ENCODE results near the gene KRTAP6-1. TPM values are rescaled to one million over a fixed set of nuclear protein-coding genes. Genes with fewer than 3 reads are reported as not detected.

The KRTAP6-1 gene
- total RNA-seq, 1 donor from 2014 or later: not detected

- intact Hi-C loops (cut with micrococcal nuclease): no loop called here
- ATAC-seq (ENCODE audit: low read depth) (no peak), DNase-seq (no peak)
- no peak for TF ChIP-seq CTCF (IDR thresholded peaks at IDR 0.05)
- ChIA-PET CTCF (no interaction called here), POLR2A (no interaction called here)
- Mint-ChIP-seq H3K4me3 (no peak overlapping the region), H3K36me3 (ENCODE audit: low read depth) (no peaks in the 10 kb centered on the region), H3K27me3 (no peaks in the 10 kb centered on the region), H3K4me1 (no peaks in the 10 kb centered on the region), H3K27ac (no peak overlapping the region), H3K9me3 (peaks cover 3% of the 10 kb centered on the region)
Observed at GRCh38 chr21:30563630-30564029, 50.1 kb downstream of the KRTAP6-1 start.

Other genes with a start within 250 kb of the KRTAP6-1 start
- not detected in 2 replicates for gene KRTAP13-2, start 241.7 kb downstream of the KRTAP6-1 start, total RNA-seq
- gene KRTAP13-1, start 217.9 kb downstream of the KRTAP6-1 start, total RNA-seq: not detected in 2 replicates
- not detected in 2 replicates for gene KRTAP13-3, start 188.0 kb downstream of the KRTAP6-1 start, total RNA-seq
- gene KRTAP13-4, start 183.7 kb downstream of the KRTAP6-1 start, total RNA-seq: not detected in 2 replicates
- not detected in 2 replicates for gene KRTAP15-1, start 173.7 kb downstream of the KRTAP6-1 start, total RNA-seq
- not detected in 2 replicates for gene KRTAP19-1, start 133.6 kb downstream of the KRTAP6-1 start, total RNA-seq
- not detected in 2 replicates for gene KRTAP19-2, start 126.5 kb downstream of the KRTAP6-1 start, total RNA-seq
- not detected in 2 replicates for gene KRTAP19-3, start 121.9 kb downstream of the KRTAP6-1 start, total RNA-seq
- not detected in 2 replicates for gene KRTAP19-4, start 116.8 kb downstream of the KRTAP6-1 start, total RNA-seq
- gene KRTAP19-5, start 111.8 kb downstream of the KRTAP6-1 start, total RNA-seq: not detected in 2 replicates
- not detected in 2 replicates for gene KRTAP19-6, start 72.1 kb downstream of the KRTAP6-1 start, total RNA-seq
- gene KRTAP19-7, start 52.6 kb downstream of the KRTAP6-1 start, total RNA-seq: not detected in 2 replicates
- not detected in 2 replicates for gene KRTAP22-2, start 23.5 kb downstream of the KRTAP6-1 start, total RNA-seq
- gene KRTAP6-3, start 21.5 kb downstream of the KRTAP6-1 start, total RNA-seq: not detected in 2 replicates
- not detected in 2 replicates for gene KRTAP6-2, start 15.0 kb downstream of the KRTAP6-1 start, total RNA-seq
- gene KRTAP22-1, start 12.8 kb downstream of the KRTAP6-1 start, total RNA-seq: not detected in 2 replicates
- gene KRTAP20-1, start 2.5 kb upstream of the KRTAP6-1 start, total RNA-seq: not detected in 2 replicates
- gene KRTAP20-4, start 6.7 kb upstream of the KRTAP6-1 start, total RNA-seq: not detected in 2 replicates
- gene KRTAP20-2, start 21.3 kb upstream of the KRTAP6-1 start, total RNA-seq: not detected in 2 replicates
- not detected in 2 replicates for gene KRTAP20-3, start 28.9 kb upstream of the KRTAP6-1 start, total RNA-seq
- not detected in 2 replicates for gene KRTAP21-3, start 104.8 kb upstream of the KRTAP6-1 start, total RNA-seq
- not detected in 2 replicates for gene KRTAP21-2, start 133.3 kb upstream of the KRTAP6-1 start, total RNA-seq
- gene KRTAP21-1, start 141.5 kb upstream of the KRTAP6-1 start, total RNA-seq: not detected in 2 replicates
- gene KRTAP8-1, start 199.3 kb upstream of the KRTAP6-1 start, total RNA-seq: not detected in 2 replicates
- not detected in 2 replicates for gene KRTAP7-1, start 215.8 kb upstream of the KRTAP6-1 start, total RNA-seq